NCI-H69 (cell line): Measurements from ENCODE around the gene TLE6.
A peak's percentile ranks its signal among the peaks of the same experiment; 100 is the strongest.
"Not testable (repeated sequence)": the region's sequence is repeated elsewhere in the genome, so short reads cannot be mapped to it uniquely, and the experiment has no call there.

Source experiments
- DNase-seq: peaks from one replicate; lab custom pipeline; 2025; lab: John Stamatoyannopoulos, UW

Gene TLE6

GRCh38 chr19:3004522-3004921 lies 27.2 kb downstream of the TLE6 start:
- DNase-seq = no peak

GRCh38 chr19:3005345-3005744 lies 28.0 kb downstream of the TLE6 start:
- DNase-seq = no peak

- DNase-seq = peak; percentile 20
Observed at GRCh38 chr19:3006075-3006767, 28.9 kb downstream of the TLE6 start.

GRCh38 chr19:3007975-3008374 lies 30.6 kb downstream of the TLE6 start:
- no peak for DNase-seq

- no peak for DNase-seq
Observed at GRCh38 chr19:3008994-3009393, 31.6 kb downstream of the TLE6 start.

GRCh38 chr19:3010871-3011270 lies 33.5 kb downstream of the TLE6 start:
- DNase-seq = no peak

GRCh38 chr19:3012059-3012458 lies 34.7 kb downstream of the TLE6 start:
- not testable (repeated sequence) for DNase-seq

- peak; percentile 94 for DNase-seq
Observed at GRCh38 chr19:3012621-3013262, 35.4 kb downstream of the TLE6 start.

GRCh38 chr19:3013263-3013725 lies 35.9 kb downstream of the TLE6 start:
- peak; percentile 57 for DNase-seq

- no peak for DNase-seq
Observed at GRCh38 chr19:3014135-3014534, 36.8 kb downstream of the TLE6 start.

- DNase-seq = no peak
Observed at GRCh38 chr19:3015126-3016057, 38.0 kb downstream of the TLE6 start.

- no peak for DNase-seq
Observed at GRCh38 chr19:3017923-3018322, 40.6 kb downstream of the TLE6 start.

GRCh38 chr19:3019211-3019854 lies 42.0 kb downstream of the TLE6 start:
- DNase-seq = no peak

GRCh38 chr19:3020321-3020960 lies 43.1 kb downstream of the TLE6 start:
- DNase-seq = no peak

GRCh38 chr19:3024509-3024869 lies 47.1 kb downstream of the TLE6 start:
- DNase-seq = no peak

- peak; percentile 47 for DNase-seq
Observed at GRCh38 chr19:3024870-3025548, 47.6 kb downstream of the TLE6 start.

GRCh38 chr19:3025549-3025886 lies 48.2 kb downstream of the TLE6 start:
- no peak for DNase-seq

- no peak for DNase-seq
Observed at GRCh38 chr19:3026768-3027167, 49.4 kb downstream of the TLE6 start.

- no peak for DNase-seq
Observed at GRCh38 chr19:3027292-3027691, 49.9 kb downstream of the TLE6 start.

- DNase-seq = no peak
Observed at GRCh38 chr19:3027981-3028304, 50.6 kb downstream of the TLE6 start.

- DNase-seq = peak; percentile 65
Observed at GRCh38 chr19:3028305-3029064, 51.1 kb downstream of the TLE6 start.
